ENCODE data around the gene SLC39A9. TPM values are rescaled to one million over a fixed set of nuclear protein-coding genes. Genes with fewer than 3 reads are reported as not detected.

The SLC39A9 gene
- total RNA-seq, 1 donor from 2014 or later, result 140 TPM

- Histone ChIP-seq H3K27me3 (ENCODE audit: control insufficient read depth, insufficient read depth, low read length) (peaks cover 26% of the 10 kb centered on the region), H3K4me3 (ENCODE audit: low read depth, low read length) (no peak overlapping the region), H3K36me3 (ENCODE audit: control insufficient read depth, insufficient read depth, low read length) (no peaks in the 10 kb centered on the region)
- TF ChIP-seq CTCF (IDR thresholded peaks at IDR 0.05; ENCODE audit: insufficient read depth, low read length, severe bottlenecking), result no peak
- no peak for FAIRE-seq
- DNase-seq (ENCODE audit: low read depth), result no peak
Measured at GRCh38 chr14:69480136-69480535, 81.6 kb downstream of the SLC39A9 start.

GRCh38 chr14:69481815-69482568 lies 83.5 kb downstream of the SLC39A9 start:
- Histone ChIP-seq H3K4me3 (ENCODE audit: low read depth, low read length) (no peak overlapping the region), H3K36me3 (ENCODE audit: control insufficient read depth, insufficient read depth, low read length) (no peaks in the 10 kb centered on the region), H3K27me3 (ENCODE audit: control insufficient read depth, insufficient read depth, low read length) (peaks cover 40% of the 10 kb centered on the region)
- no peak for TF ChIP-seq CTCF (IDR thresholded peaks at IDR 0.05; ENCODE audit: insufficient read depth, low read length, severe bottlenecking)
- DNase-seq (ENCODE audit: low read depth) (no peak), FAIRE-seq (no peak)

- TF ChIP-seq CTCF (IDR thresholded peaks at IDR 0.05; ENCODE audit: insufficient read depth, low read length, severe bottlenecking), result no peak
- Histone ChIP-seq H3K27me3 (ENCODE audit: control insufficient read depth, insufficient read depth, low read length) (peaks cover 43% of the 10 kb centered on the region), H3K36me3 (ENCODE audit: control insufficient read depth, insufficient read depth, low read length) (no peaks in the 10 kb centered on the region)
Measured at GRCh38 chr14:69483765-69484443, 85.4 kb downstream of the SLC39A9 start.

GRCh38 chr14:69484444-69485314 lies 86.2 kb downstream of the SLC39A9 start, which contains the start of gene PLEKHD1:
TSS of gene PLEKHD1 (plus strand) at chr14:69484728. CDS start at chr14:69484966, 238 bp downstream.
- Histone ChIP-seq H3K4me3 (ENCODE audit: low read depth, low read length) (peak within 1 kb of the TSS; percentile 17), H3K27me3 (ENCODE audit: control insufficient read depth, insufficient read depth, low read length) (peaks cover 43% of the 10 kb centered on the region), H3K36me3 (ENCODE audit: control insufficient read depth, insufficient read depth, low read length) (no peaks in the 10 kb centered on the region)
- DNase-seq (ENCODE audit: low read depth), result no peak
- FAIRE-seq, result no peak
- no peak for TF ChIP-seq CTCF (IDR thresholded peaks at IDR 0.05; ENCODE audit: insufficient read depth, low read length, severe bottlenecking)

More at GRCh38 chr14:69483765-69484443, 85.4 kb downstream of the SLC39A9 start:
- DNase-seq (ENCODE audit: low read depth) (no peak), FAIRE-seq (no peak)
- H3K4me3 ChIP-seq (ENCODE audit: low read depth, low read length), result peak overlapping the region; percentile 17

GRCh38 chr14:69485315-69485660 lies 86.8 kb downstream of the SLC39A9 start:
- Histone ChIP-seq H3K27me3 (ENCODE audit: control insufficient read depth, insufficient read depth, low read length) (peaks cover 43% of the 10 kb centered on the region), H3K4me3 (ENCODE audit: low read depth, low read length) (no peak overlapping the region), H3K36me3 (ENCODE audit: control insufficient read depth, insufficient read depth, low read length) (no peaks in the 10 kb centered on the region)
- no peak for TF ChIP-seq CTCF (IDR thresholded peaks at IDR 0.05; ENCODE audit: insufficient read depth, low read length, severe bottlenecking)
- FAIRE-seq (no peak), DNase-seq (ENCODE audit: low read depth) (no peak)

All from bronchial epithelial cell (primary cell).